Forelimb muscle (tissue), 1 donor: ENCODE data around the gene TCF4. TPM values are rescaled to one million over a fixed set of nuclear protein-coding genes. Genes with fewer than 3 reads are reported as not detected.

Source experiments
- DNase-seq: peaks from one replicate; pipeline ENCODE4 v3.0.0-alpha.2; 2013; ENCODE audit warnings: low read depth
- polyA plus RNA-seq: library from polyadenylated mRNA; unstranded; fragments of 120-200 nt; gene quantifications from one replicate; pipeline ENCODE4 v1.2.1, GENCODE V29; 2013; ENCODE audit not compliant: insufficient read length

The TCF4 gene
- polyA plus RNA-seq, 1 donor = 100 TPM

- DNase-seq = no peak
Measured at GRCh38 chr18:55407774-55408535, 180.0 kb downstream of the TCF4 start.

GRCh38 chr18:55407191-55407590 lies 180.8 kb downstream of the TCF4 start:
- DNase-seq = no peak

GRCh38 chr18:55406451-55406991 lies 181.5 kb downstream of the TCF4 start:
- DNase-seq = no peak

GRCh38 chr18:55405893-55406406 lies 182.0 kb downstream of the TCF4 start:
- DNase-seq = peak; percentile 88

GRCh38 chr18:55405475-55405874 lies 182.5 kb downstream of the TCF4 start:
- DNase-seq = no peak

- no peak for DNase-seq
Measured at GRCh38 chr18:55404832-55405465, 183.0 kb downstream of the TCF4 start.

GRCh38 chr18:55404136-55404830 lies 183.7 kb downstream of the TCF4 start:
- DNase-seq = no peak

- no peak for DNase-seq
Measured at GRCh38 chr18:55403421-55403949, 184.5 kb downstream of the TCF4 start.

- no peak for DNase-seq
Measured at GRCh38 chr18:55402731-55403405, 185.1 kb downstream of the TCF4 start.

- DNase-seq = no peak
Measured at GRCh38 chr18:55401638-55402191, 186.3 kb downstream of the TCF4 start.

- no peak for DNase-seq
Measured at GRCh38 chr18:55400590-55401541, 187.1 kb downstream of the TCF4 start.

GRCh38 chr18:55400081-55400480 lies 187.9 kb downstream of the TCF4 start:
- no peak for DNase-seq

GRCh38 chr18:55398858-55399257 lies 189.1 kb downstream of the TCF4 start:
- no peak for DNase-seq

GRCh38 chr18:55396979-55397378 lies 191.0 kb downstream of the TCF4 start:
- no peak for DNase-seq

GRCh38 chr18:55396267-55396905 lies 191.6 kb downstream of the TCF4 start:
- DNase-seq = no peak

GRCh38 chr18:55395799-55396198 lies 192.2 kb downstream of the TCF4 start:
- no peak for DNase-seq

- DNase-seq = no peak
Measured at GRCh38 chr18:55390898-55391297, 197.1 kb downstream of the TCF4 start.

GRCh38 chr18:55387139-55387984 lies 200.6 kb downstream of the TCF4 start:
- no peak for DNase-seq
